ENCODE data around the gene PTPRG.

PTPRG gene

GRCh38 chr3:61983479-61983878 is 422.1 kb downstream of the PTPRG start:
- no peak for DNase-seq

- DNase-seq, result no peak
These were observed 423.6 kb downstream of the PTPRG start for GRCh38 chr3:61985020-61985419.

GRCh38 chr3:61986473-61986872 is 425.1 kb downstream of the PTPRG start:
- DNase-seq, result no peak

- DNase-seq, result no peak
These were observed 428.3 kb downstream of the PTPRG start for GRCh38 chr3:61989681-61990080.

GRCh38 chr3:61990327-61991027 is 429.1 kb downstream of the PTPRG start:
- DNase-seq, result no peak

- no peak for DNase-seq
These were observed 430.3 kb downstream of the PTPRG start for GRCh38 chr3:61991706-61992105.

GRCh38 chr3:61996366-61996765 is 435.0 kb downstream of the PTPRG start:
- no peak for DNase-seq

- no peak for DNase-seq
These were observed 435.7 kb downstream of the PTPRG start for GRCh38 chr3:61997101-61997500.

- DNase-seq, result no peak
These were observed 442.5 kb downstream of the PTPRG start for GRCh38 chr3:62003835-62004234.

- no peak for DNase-seq
These were observed 445.7 kb downstream of the PTPRG start for GRCh38 chr3:62007036-62007435.

GRCh38 chr3:62010989-62011388 is 449.6 kb downstream of the PTPRG start:
- DNase-seq, result no peak

GRCh38 chr3:62011666-62012065 is 450.3 kb downstream of the PTPRG start:
- no peak for DNase-seq

GRCh38 chr3:62013951-62014350 is 452.6 kb downstream of the PTPRG start:
- no peak for DNase-seq

- DNase-seq, result no peak
These were observed 453.7 kb downstream of the PTPRG start for GRCh38 chr3:62015111-62015510.

- no peak for DNase-seq
These were observed 458.5 kb downstream of the PTPRG start for GRCh38 chr3:62019906-62020305.

GRCh38 chr3:62020706-62021105 is 459.3 kb downstream of the PTPRG start:
- DNase-seq, result no peak

GRCh38 chr3:62022312-62022711 is 460.9 kb downstream of the PTPRG start:
- no peak for DNase-seq

GRCh38 chr3:62024882-62025281 is 463.5 kb downstream of the PTPRG start:
- DNase-seq, result no peak

- no peak for DNase-seq
These were observed 464.5 kb downstream of the PTPRG start for GRCh38 chr3:62025913-62026312.

- DNase-seq, result no peak
These were observed 465.9 kb downstream of the PTPRG start for GRCh38 chr3:62027241-62027640.

- no peak for DNase-seq
These were observed 466.4 kb downstream of the PTPRG start for GRCh38 chr3:62027796-62028195.

GRCh38 chr3:62028236-62028635 is 466.9 kb downstream of the PTPRG start:
- DNase-seq, result no peak

- no peak for DNase-seq
These were observed 471.4 kb downstream of the PTPRG start for GRCh38 chr3:62032738-62033137.

- no peak for DNase-seq
These were observed 474.2 kb downstream of the PTPRG start for GRCh38 chr3:62035402-62036057.

- no peak for DNase-seq
These were observed 475.4 kb downstream of the PTPRG start for GRCh38 chr3:62036726-62037125.
